Measurements from ENCODE around the gene DCAF7.

Gene DCAF7, protein sequence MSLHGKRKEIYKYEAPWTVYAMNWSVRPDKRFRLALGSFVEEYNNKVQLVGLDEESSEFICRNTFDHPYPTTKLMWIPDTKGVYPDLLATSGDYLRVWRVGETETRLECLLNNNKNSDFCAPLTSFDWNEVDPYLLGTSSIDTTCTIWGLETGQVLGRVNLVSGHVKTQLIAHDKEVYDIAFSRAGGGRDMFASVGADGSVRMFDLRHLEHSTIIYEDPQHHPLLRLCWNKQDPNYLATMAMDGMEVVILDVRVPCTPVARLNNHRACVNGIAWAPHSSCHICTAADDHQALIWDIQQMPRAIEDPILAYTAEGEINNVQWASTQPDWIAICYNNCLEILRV

DNA sequence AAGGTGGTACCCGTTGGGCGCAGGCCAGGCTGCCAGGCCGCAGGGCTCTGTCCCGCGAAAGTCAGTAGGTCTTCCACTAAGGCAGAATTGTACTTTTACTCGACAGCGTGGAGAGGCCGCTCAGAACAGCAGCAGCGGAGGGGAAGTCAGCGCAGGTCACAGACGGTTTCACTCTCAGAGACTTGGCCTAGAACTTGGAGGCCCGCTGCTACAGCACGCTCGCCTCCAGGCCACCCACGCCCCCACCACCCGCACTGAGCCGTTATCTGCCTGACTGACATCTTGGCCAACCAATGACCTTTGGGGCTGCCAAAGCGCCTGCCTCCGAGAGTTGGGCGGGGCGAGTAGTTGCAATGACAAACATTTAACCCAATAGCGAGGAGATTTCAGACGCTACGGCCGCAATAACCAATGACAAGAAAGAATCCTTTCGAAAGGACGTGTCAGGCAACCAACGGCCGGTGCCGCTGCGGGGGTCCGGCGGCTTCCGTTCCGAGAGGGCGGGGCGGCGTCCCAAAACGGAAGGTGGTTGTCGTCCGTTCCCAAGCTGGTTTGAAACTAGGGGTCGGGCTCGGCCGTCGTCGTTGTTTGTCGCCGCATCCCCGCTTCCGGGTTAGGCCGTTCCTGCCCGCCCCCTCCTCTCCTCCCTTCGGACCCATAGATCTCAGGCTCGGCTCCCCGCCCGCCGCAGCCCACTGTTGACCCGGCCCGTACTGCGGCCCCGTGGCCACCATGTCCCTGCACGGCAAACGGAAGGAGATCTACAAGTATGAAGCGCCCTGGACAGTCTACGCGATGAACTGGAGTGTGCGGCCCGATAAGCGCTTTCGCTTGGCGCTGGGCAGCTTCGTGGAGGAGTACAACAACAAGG, at the start of gene DCAF7:
Gene DCAF7, plus strand, starts transcription at position 532 of the 871 bp plus-strand sequence. Its CDS starts 201 bp downstream, at position 733.
- DNase-seq = peak; percentile 99

DNA sequence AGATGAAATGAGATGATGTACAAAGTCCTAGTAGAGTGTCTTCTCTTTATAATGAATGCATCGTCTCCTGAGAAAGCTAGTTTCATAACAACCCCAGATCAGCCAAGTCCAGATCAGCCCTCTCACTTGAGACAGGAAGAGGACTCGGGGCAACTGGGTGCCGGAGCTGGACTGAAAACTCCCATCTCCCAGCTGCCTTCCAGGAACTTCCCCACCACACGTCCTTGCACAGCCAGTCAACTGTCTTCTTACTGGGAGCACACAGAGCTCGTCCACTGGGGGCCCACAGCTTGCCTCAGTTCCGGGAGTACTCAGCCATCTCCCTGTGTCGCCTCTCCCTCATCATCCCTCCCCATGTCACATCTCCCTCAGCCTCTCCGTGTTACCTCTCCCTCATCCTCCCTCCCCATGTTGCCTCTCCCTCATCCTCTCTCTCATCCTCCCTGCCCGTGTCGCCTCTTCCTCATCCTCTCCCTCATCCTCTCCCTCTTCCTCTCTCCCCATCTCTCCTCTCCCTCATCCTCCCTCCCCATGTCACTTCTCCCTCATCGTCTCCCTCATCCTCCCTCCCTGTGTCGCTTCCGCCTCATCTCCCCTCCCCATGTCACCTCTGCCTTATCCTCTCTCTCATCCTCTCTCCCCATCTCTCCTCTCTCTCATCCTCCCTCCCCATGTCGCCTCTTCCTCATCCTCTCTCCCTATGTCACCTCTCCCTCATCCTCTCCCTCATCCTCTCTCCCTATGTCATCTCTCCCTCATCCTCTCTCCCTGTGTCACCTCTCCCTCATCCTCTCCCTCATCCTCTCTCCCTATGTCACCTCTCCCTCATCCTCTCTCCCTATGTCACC, 49.5 kb upstream of the DCAF7 start:
- no peak for DNase-seq

DNA sequence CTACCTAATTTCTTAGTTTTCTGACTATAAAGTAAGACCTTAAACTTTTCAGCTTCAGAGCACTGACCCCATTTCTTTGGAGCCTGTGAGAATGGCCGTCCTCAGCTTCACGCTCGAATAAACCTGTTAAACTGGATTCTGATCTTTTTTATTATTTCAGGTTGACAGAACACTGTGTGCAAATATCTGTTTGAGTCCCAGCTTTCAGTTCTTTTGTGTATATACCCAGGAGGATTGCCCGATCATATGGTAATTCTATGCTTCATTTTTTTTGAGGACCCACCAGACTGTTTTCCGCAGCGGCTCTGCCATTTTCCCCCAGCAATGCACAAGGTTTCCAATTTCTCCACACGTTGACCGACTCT, 47.0 kb upstream of the DCAF7 start:
- no peak for DNase-seq

DNA sequence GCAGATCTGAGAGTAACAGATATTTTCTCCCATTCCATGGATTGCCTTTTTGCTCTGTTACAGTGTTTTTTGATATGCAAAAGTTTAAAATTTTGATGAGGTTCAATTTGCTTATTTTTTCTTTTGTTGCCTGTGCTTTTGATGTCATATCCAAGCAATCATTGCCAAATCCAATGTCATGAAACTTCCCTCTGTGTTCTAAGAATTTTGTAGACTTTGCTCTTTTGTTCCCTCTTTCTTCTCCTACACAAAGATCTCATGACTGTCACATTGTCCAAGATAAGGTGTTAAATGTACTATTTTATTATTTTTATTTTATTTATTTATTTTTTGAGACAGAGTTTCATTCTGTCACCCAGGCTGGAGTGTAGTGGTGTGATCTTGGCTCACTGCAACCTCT, 46.0 kb upstream of the DCAF7 start:
- no peak for DNase-seq

DNA sequence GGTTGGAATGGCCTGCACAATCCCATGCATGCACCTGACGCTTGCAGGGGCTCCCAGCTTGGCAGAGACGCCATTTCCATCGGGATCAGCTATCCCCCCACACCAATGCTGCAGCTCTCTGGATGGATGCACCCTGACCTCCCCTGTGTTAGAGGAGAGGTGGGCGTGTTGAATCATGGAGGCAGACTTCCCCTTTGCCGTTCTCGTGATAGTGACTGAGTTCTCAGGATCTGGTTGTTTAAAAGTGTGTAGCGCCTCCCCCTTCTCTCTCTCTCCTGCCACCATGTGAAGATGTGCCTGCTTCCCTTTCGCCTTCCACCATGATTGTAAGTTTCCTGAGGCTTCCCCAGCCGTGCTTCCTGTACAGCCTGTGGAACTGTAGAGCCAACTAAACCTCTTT, 44.9 kb upstream of the DCAF7 start:
- no peak for DNase-seq

DNA sequence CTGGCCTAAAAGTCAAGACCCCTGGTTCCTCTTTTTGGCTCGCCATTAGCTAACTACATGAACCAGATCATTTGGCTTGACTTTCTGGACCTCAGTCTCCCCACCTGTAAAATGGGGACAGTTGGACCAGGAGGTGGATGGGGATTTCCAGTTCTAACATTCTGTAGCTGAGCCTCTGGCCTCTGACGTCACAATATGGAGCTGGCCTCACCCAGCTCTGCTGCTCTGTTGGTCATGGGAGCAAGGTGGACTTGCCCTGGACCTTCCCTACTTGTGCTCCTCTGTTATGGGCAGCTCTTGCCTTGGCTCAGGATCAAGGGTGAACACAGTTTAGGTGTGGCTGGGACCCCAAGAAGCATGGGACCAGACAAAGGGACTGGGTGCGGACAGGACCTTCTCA, 43.6 kb upstream of the DCAF7 start:
- no peak for DNase-seq

DNA sequence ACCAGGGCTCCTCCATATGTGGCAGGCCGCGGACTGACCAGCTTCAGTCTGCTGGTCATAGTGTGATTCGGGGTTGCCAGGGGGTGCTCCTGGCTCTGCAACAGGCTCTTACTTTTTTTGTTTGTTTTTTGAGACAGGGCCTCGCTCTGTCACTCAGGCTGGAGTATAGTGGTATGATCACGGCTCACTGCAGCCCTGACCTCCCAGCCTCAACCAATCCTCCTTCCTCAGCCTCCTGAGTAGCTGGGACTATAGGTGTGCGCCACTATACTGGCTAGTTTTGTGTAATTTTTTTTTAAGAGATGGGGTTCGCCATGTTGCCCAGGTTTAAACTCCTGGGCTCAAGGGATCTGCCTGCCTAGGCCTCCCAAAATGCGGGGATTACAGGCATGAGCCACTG, 38.9 kb upstream of the DCAF7 start:
- DNase-seq = no peak

DNA sequence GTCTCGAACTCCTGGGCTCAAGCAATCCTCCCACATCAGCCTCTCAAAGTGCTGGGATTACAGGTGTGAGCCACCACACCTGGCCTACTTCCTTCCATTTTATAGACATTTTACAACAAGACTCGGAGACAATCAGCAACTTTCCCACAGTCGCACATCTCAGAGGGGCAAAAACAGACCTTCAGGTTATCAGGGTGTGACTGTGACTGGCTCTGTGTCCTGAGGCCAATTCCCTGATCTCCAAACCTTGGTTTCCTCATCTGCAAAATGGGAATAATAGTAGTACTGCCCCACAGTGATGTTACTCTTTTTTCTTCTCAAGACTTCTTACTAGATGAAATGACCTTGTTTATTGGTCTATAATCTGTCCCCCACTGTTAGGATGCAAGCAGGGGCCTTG, 37.9 kb upstream of the DCAF7 start:
- no peak for DNase-seq

DNA sequence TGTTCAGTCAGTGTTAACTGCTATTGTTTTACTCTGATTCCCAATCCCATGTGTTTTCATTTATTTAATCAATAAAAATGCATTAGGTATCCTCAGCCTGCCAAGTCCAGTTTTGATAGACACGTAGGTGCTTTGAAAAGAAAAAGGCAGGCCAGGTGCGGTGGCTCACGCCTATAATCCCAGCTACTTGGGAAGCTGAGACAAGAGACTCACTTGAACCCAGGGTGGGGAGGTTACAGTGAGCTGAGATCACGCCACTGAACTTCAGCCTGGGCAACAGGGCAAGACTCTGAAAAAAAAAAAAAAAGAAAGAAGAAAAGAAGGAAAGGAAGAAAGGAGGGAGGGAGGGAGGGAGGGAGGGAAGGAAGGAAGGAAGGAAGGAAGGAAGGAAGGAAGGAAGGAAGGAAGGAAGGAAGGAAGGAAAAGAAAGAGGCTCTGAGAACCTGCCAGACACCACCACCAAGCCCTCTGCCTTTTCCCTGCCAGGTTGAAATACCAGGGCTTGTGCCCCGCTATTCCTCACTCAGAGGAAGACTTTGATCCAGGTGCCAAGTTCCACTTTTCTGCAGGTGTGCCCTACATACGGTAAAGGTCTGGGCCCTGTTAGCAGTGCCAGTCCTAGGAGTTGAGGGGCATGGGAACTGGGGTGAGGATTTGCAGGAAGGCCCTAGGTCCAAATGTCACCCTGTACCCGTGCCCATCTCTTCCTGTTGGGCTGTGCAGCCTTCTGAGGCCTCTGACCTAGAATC, 37.2 kb upstream of the DCAF7 start:
- no peak for DNase-seq

DNA sequence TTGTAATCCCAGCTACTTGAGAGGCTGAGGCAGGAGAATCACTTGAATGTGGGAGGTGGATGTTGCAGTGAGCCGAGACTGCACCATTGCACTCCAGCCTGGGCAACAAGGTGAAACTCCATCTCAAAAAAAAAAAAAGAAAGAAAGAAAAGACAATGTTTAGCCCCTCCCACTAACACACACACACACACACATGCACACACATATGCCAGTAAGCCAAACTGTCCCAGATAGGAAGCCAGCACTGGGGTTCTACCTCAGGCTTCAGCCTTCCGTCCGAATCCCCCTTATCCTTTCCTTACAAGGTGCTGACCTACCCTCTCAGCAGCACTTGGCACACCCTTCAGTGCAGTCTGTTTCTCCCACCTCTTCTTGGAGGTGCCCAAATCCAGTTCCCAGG, 35.8 kb upstream of the DCAF7 start:
- DNase-seq = no peak

DNA sequence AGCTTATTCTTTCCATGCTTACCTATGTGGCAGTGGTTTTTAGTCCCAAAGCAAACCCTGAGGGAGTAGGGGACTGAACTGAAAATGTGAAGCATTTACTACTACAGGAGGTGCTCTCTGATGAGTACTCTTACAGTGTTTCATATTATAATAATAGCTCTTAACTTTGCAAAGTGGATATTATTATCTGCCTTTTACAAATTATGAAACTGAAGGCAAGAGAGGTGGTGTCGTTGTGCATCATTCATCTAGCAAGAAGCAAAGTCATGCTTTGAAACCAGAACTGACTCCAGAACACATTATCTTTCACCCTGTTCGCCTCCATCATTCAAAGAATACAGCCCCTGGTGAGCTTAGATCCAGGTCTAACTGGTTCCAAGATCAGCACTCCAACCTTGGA, 35.3 kb upstream of the DCAF7 start:
- DNase-seq = no peak

DNA sequence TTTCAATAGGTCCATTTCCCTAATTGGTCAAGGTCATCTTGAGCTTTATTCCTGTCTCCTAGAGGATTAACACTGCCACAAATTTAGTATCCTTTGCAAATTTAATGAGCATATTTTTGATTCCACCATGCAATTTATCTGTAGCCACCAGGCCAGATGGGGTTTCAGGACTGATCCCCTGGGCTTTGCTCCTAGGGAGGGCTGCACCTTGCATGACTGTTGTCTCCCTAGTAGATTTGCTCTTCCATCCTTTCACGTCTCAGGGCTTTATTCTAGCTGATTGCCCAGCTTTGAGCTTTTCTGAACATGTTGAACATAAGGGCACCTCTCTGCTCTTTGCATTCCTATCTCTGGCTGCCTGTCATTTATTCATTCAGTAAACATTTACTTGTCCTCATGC, 34.9 kb upstream of the DCAF7 start:
- no peak for DNase-seq

DNA sequence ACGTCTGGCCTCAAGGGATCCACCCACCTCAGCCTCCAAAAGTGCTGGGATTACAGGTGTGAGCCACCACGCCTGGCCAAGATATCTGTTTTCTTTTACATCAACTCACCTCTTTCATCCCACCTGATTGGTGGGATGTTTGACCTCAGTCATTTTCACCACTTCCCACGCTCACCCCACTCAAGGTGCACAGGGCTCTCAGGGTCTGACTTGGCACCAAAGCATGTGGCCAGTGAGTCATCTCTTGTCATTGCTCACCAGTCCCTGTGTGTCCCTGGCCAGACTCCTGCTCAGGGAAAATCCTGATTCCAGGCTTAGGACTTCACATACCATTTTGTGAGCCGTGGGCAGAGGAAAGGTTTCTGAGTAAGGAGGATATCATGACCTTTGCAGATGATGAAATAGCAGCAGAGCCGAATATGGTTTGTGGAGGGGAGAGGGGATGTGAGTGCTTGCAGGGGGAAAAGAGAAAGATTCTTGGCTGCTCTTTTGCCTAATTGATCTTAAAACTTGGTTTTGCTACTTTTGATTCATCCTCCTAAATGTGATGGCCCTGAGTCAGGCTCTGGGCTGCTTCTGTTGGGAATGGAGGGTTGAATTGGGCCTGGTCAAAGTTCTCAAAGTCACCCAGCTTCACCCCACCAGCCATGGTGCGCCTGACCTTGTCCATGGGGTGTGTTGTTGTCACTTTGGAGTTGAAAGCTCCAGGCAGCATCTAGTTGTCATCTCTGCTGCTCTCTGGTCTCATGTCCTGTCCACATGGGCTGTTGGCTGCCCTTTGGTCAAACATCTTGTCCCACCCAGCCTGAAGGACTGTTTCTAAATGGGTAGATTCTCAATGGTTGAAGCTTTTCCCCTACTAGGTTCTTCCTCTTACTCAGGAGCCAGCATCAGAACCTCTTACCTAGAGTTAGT, 33.1 kb upstream of the DCAF7 start:
- DNase-seq = no peak

DNA sequence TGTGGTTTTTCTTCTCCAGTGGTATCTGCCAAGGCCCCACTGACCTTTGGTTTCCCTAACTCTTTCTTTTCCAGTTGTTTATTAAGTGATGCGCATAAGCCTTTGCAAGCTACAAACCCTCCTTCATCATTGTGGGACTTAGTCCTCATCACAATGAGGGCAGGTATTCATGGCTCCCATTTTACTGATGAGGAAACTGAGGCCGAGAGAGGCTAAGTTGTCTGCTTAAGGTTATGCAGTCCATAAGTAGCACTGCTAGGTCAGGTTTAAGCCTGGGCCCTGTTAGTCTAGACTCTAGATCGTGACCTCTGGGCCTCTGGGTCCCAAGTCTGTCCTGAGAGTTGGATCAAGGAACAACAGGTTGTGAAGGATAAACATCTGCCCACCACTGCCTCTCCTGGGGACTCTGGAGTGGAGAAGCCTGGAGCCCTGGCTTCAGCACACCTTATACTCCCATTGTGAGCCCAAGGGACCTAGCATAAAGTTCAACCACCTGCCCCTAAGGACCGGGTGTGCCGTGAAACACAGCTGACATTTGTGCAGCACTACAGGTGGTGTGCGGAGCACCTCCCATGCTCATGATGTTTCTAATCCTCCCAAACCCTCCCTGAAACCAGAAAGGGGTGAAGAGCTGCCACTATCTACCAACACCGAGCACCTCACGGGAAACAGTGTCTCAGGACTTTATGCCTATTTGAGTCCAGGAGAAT, 32.3 kb upstream of the DCAF7 start:
- peak; percentile 59 for DNase-seq

DNA sequence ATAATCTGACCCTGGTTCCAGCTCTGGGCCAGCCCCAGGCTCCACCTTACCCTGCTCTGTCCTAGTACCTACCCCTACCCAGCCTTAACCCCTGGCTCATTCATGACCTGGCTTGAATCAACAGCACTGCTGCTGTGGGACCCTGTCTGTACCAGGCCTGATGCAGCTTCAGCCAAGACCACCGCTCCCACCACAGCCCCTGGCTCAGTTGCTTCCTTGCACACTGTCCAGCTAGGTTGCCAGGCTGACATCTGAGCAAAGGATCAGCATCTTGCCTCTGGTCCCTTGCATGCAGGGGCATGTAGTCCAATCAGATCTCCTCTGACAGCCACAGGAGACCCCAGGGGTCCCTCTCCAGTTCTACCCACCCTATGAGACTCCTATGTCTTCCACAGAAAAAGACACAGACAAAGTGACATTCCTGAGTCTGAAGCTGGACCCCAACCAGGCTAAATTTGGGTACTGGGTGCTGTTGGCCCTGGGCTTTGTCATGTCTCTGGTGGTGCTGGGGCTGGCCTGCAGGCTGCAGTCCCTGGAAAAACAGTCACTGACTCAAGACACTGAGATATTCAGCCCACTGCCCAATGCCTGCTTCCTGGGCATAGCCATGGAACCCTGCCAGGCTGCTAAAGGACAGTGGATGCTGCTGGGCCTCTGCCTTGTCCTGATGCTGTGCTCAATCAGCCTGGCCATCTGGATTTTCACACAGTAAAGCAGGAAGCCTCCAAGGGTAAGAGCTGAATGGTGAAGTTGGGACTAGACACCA, 31.0 kb upstream of the DCAF7 start:
- DNase-seq = no peak

DNA sequence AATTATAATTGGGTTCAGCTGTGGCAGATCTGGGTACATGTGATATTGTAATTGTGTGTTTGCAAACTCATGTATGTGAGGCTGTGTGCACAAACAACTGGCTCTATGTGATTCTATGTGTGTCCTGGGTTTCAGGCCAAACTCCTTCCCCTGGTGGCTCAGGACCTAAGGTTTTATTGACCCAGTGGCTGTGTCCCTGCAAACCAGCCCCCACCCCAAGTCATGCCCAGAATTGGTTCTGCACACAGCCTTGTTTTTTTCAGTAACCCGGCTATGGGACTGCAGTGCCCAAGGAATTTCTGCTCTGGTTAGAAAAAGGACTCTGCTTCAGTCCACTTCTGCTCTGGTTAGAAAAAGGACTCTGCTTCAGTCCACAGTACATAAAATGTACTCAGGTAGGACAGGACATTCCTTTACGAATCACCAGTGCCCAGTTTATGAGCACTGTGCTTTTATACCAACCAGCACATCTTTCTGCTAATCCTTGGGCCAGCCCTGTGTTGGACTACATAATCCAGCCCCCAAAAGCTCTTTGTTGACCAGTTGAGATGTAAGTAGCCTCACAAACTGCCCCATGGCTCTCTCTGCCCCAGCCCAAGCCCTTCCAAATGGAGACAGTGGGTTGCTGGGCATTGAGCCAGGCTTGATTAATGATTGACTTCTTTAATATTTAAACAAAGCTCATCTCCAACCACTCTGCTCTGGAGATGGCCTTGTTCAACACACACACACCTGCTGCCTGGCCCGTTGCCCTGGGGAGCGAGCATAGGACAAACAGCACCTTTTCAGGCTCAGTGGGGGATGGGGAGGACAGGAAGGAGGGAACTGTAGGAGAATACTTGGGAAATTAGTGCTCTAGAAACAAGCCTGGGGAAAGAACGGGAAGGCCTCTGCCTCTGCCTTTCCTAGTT, 30.1 kb upstream of the DCAF7 start:
- DNase-seq = peak; percentile 58

DNA sequence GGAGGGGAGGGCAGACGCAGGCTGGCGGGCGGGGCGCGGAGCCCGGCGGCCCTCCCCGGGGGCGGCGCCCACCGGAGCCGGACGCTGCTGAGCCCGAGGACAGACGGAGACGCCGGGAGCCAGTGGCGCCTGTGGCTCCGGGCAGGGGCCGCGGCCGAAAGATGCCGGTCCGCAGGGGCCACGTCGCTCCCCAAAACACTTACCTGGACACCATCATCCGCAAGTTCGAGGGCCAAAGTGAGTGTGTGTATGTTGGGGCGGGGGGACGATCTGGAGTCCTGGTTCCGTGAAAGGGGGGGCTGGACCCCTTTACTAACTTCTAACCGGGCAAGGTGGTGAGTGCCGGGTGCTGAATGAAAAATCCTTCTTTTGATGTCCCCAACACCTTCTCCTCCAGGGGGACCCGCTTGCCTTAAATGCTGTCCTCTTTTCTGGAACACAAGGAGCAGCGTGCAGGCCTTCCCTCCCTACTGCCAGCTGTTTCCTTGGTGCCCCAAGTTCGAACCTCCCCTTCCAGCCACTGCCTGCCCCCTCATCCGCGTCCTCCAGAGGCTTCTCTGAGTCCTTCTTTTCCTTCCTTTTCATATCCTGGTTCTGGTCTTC, 26.9 kb upstream of the DCAF7 start, which contains the start of gene KCNH6:
Gene KCNH6, plus strand, starts transcription at position 106 of the 603 bp plus-strand sequence. Its CDS starts 56 bp downstream, at position 162.
- DNase-seq = no peak

DNA sequence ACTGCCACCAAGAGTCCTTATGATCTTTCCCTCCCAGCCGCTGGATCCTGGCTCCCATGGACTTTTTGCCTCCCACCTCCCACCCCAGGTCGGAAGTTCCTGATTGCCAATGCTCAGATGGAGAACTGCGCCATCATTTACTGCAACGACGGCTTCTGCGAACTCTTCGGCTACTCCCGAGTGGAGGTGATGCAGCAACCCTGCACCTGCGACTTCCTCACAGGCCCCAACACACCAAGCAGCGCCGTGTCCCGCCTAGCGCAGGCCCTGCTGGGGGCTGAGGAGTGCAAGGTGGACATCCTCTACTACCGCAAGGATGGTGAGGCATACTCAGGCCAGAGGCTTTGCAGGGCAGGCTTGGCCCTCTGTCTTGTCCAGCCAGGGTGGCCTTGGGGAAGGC, 26.2 kb upstream of the DCAF7 start:
- no peak for DNase-seq
